Panc1 (cell line): ENCODE results near the gene NLRC4. TPM values are rescaled to one million over a fixed set of nuclear protein-coding genes. Genes with fewer than 3 reads are reported as not detected.

ENCODE experiments used
- ATAC-seq: fragments of 200-7000 bp; cut with Tn5 transposase; 2 replicates; pipeline ENCODE4 v1.9.1; 2020; ENCODE audit warnings: mild to moderate bottlenecking, moderate library complexity
- BruUV-seq: library from RNA; stranded (reverse); fragments of 400-500 nt; replicated peaks from 2 replicates; lab custom pipeline; 2021; lab: Mats Ljungman, UMichigan
- CTCF ChIA-PET: fragments of 300-600 bp; sonication (Branson Sonifier 250); formaldehyde crosslinking; loops from one replicate; lab custom pipeline; 2022; ENCODE audit warnings: antibody characterized with exemption; lab: Charles Lee
- POLR2A ChIA-PET: fragments of 300-600 bp; sonication (Branson Sonifier 250); formaldehyde crosslinking; loops from one replicate; lab custom pipeline; 2022; ENCODE audit warnings: antibody characterized with exemption; lab: Charles Lee
- DNase-seq: peaks from one replicate; pipeline ENCODE4 v3.0.0-alpha.2; 2010; ENCODE audit warnings: low read depth, low spot score
- H3K27ac ChIP-seq: 2 replicates; pipeline ENCODE4 v1.5.1; 2011; ENCODE audit warnings: mild to moderate bottlenecking, low read length, inconsistent platforms
- H3K27me3 ChIP-seq: fragments of 200-500 bp; sonication (Bioruptor generic); 2 replicates; pipeline ENCODE4 v1.6.0; 2014; ENCODE audit warnings: low read length, inconsistent platforms; ENCODE audit not compliant: control insufficient read depth, insufficient read depth
- H3K36me3 ChIP-seq: fragments of 200-500 bp; sonication (Bioruptor generic); 2 replicates; pipeline ENCODE4 v1.5.1; 2014; ENCODE audit warnings: inconsistent platforms, mild to moderate bottlenecking, low read length, moderate library complexity; ENCODE audit not compliant: control insufficient read depth, insufficient read depth
- H3K4me1 ChIP-seq: 2 replicates; pipeline ENCODE4 v1.5.1; 2011; ENCODE audit warnings: inconsistent platforms, mild to moderate bottlenecking, low read length, moderate library complexity; ENCODE audit not compliant: control insufficient read depth, insufficient read depth
- H3K4me3 ChIP-seq, 2 experiments: 2 replicates each; pipeline ENCODE4 v1.5.1; 2011 to 2012; ENCODE audit warnings: low read depth in 2 of 2, low read length in 2 of 2, mild to moderate bottlenecking in 2 of 2, inconsistent platforms in 1 of 2, moderate library complexity in 1 of 2
- H3K9me3 ChIP-seq: fragments of 200-500 bp; sonication (Bioruptor generic); 2 replicates; pipeline ENCODE4 v1.5.1; 2014; ENCODE audit warnings: low read depth, mild to moderate bottlenecking, inconsistent platforms, low read length, moderate library complexity; ENCODE audit not compliant: control insufficient read depth, insufficient read depth
- POLR2AphosphoS5 ChIP-seq: IDR thresholded peaks from 2 replicates; pipeline ENCODE4 v1.6.1; 2012; ENCODE audit warnings: mild to moderate bottlenecking, low read depth, low read length, moderate library complexity
- REST ChIP-seq, 2 experiments: IDR thresholded peaks; 2 replicates each; pipeline ENCODE4 v1.6.1; 2011 to 2012; ENCODE audit warnings: low read depth in 2 of 2, control low read depth in 1 of 2, low read length in 1 of 2, mild to moderate bottlenecking in 1 of 2, moderate library complexity in 1 of 2; ENCODE audit not compliant: insufficient read depth in 1 of 2
- SIN3A ChIP-seq: IDR thresholded peaks from 2 replicates; pipeline ENCODE4 v1.6.1; 2012; ENCODE audit warnings: low read depth, mild to moderate bottlenecking, low read length, moderate library complexity, borderline replicate concordance; ENCODE audit not compliant: insufficient read depth
- TCF7L2 ChIP-seq: IDR thresholded peaks from 2 replicates; pipeline ENCODE4 v1.6.1; 2011; ENCODE audit warnings: mild to moderate bottlenecking, low read depth, low read length, inconsistent platforms
- in situ Hi-C: cut with HindIII; loops from 2 replicates; pipeline ENCODE4 v1.10.0; 2016; ENCODE audit warnings: low sequenced_read_pairs, low pct_unique_long_range_greater_than_20kb
- intact Hi-C: fragments of 100-400 bp; cut with micrococcal nuclease; formaldehyde crosslinking; loops from one replicate; pipeline ENCODE4 v1.10.0; 2022; ENCODE audit not compliant: unreplicated experiment
- total RNA-seq: library from RNA; stranded (reverse); gene quantifications from one replicate; pipeline ENCODE4 v1.2.1, GENCODE V29; 2021; ENCODE audit not compliant: unreplicated experiment
- TF ChIP-seq, protein P1 (sequence below): fragments of 450-650 bp; IDR thresholded peaks from 2 replicates; pipeline ENCODE4 v1.5.1; 2017; ENCODE audit warnings: mild to moderate bottlenecking

The NLRC4 gene
- total RNA-seq, 1 experiment from 2014 or later, result not detected

DNA sequence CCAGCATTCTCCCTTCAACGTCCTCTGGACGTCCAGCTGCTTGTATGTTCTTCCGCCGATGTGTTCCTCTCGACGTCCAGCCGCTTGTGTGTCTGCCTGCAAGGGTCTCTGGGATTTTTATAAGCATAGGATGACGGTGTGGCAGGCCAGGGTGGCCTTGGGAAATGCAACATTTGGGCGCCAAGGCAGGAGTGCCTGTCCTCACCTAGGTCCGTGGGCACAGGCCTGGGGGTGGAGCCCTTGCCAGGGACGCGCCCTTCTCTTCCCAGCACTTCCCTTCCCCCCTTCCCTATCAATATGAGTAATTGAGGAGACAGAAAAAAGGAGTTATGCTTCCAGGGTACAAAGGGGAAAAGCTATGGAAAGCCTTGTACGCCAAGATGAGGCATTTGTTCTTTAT lies 6.4 kb downstream of the NLRC4 start:
- intact Hi-C loops (no loop called here), in situ Hi-C loops (no loop called here)
- Histone ChIP-seq H3K9me3 (no peaks in the 10 kb centered on the region), H3K27ac (no peak overlapping the region), H3K4me3 (no peak overlapping the region), H3K4me1 (no peaks in the 10 kb centered on the region), H3K27me3 (no peaks in the 10 kb centered on the region), H3K36me3 (no peaks in the 10 kb centered on the region)
- ChIA-PET POLR2A (no interaction called here), CTCF (no interaction called here)
- no TSS peak for BruUV-seq
- no peak for ATAC-seq
- no peak for TF ChIP-seq SIN3A
- no peak for TF ChIP-seq POLR2AphosphoS5
- TF ChIP-seq REST (IDR thresholded peaks at IDR 0.05; ENCODE audit: insufficient read depth in 1 of 2, low read depth in 2 of 2, low read length in 1 of 2), result no peak
- TF ChIP-seq, protein P1, sequence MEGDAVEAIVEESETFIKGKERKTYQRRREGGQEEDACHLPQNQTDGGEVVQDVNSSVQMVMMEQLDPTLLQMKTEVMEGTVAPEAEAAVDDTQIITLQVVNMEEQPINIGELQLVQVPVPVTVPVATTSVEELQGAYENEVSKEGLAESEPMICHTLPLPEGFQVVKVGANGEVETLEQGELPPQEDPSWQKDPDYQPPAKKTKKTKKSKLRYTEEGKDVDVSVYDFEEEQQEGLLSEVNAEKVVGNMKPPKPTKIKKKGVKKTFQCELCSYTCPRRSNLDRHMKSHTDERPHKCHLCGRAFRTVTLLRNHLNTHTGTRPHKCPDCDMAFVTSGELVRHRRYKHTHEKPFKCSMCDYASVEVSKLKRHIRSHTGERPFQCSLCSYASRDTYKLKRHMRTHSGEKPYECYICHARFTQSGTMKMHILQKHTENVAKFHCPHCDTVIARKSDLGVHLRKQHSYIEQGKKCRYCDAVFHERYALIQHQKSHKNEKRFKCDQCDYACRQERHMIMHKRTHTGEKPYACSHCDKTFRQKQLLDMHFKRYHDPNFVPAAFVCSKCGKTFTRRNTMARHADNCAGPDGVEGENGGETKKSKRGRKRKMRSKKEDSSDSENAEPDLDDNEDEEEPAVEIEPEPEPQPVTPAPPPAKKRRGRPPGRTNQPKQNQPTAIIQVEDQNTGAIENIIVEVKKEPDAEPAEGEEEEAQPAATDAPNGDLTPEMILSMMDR, result no peak
- TF ChIP-seq TCF7L2, result no peak
- no peak for DNase-seq

- intact Hi-C loops (no loop called here), in situ Hi-C loops (no loop called here)
- CTCF ChIA-PET, result no interaction called here
- Histone ChIP-seq H3K36me3 (no peaks in the 10 kb centered on the region), H3K4me3 (no peak overlapping the region), H3K27me3 (no peaks in the 10 kb centered on the region), H3K4me1 (no peaks in the 10 kb centered on the region), H3K9me3 (no peaks in the 10 kb centered on the region), H3K27ac (no peak overlapping the region)
- POLR2A ChIA-PET, result no interaction called here
- BruUV-seq, result no TSS peak
- ATAC-seq, result no peak
- TF ChIP-seq TCF7L2 (no peak), POLR2AphosphoS5 (no peak), SIN3A (no peak), REST (IDR thresholded peaks at IDR 0.05; ENCODE audit: insufficient read depth in 1 of 2, low read depth in 2 of 2, low read length in 1 of 2) (no peak)
- TF ChIP-seq, protein P1, result no peak
- no peak for DNase-seq
Measured at GRCh38 chr2:32250290-32250689, 14.4 kb downstream of the NLRC4 start.
